ENCODE measurements around the gene MUC2. TPM values are rescaled to one million over a fixed set of nuclear protein-coding genes. Genes with fewer than 3 reads are reported as not detected.

Gene MUC2
- total RNA-seq, 6 experiments from 2014 or later: 0.24 TPM; not detected in 5

DNA sequence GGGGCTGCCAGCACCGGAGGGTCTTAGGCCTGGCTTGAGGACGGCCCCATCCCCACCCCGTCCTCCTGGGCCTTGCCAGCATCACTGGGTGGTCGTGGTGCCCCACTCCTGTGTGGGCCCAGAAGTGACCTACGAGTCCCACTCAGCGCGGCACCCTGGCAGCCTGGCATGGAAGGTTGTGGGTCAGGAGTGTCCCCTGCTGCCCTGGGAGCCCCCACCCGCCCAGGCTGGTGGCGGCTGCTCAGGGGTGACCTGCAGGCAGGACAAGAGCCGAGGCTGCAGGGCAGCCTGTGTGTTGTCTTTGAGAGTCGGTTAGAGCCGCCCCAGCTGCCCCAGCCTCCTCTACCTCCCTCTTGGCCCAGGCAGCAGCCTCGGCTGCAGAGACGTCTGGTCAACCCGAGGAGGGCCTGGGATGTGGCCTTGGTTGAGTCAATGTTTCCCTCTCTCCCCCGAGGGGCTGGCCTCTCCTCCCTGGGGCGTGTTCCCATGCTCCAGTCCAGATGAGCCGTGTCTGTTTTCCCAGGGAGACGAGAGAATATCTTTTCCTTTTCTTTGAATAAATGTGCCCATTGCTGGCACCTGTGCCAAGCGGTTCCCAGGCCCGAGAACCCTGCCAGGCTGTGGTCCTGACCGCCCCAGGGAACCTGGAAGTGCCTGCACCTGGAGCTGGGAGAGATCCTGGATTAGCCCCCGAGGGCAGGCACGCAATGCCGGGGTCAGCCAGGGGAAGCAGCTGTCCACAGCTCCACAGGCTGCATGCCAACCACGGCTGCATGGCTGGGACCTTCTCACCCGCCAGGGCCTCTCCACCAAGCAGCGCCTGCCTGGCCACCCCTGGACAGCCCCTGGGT lies 47.4 kb downstream of the MUC2 start:
- no peaks in the 10 kb centered on the region for H3K36me3 Mint-ChIP-seq (ENCODE audit: low read depth)
- no peaks in the 10 kb centered on the region for H3K4me1 Mint-ChIP-seq (ENCODE audit: low read depth)
- peaks cover 19% of the 10 kb centered on the region for H3K27me3 Mint-ChIP-seq (ENCODE audit: insufficient read depth)
- no peak overlapping the region for H3K27ac Mint-ChIP-seq
- TF ChIP-seq, protein P1, sequence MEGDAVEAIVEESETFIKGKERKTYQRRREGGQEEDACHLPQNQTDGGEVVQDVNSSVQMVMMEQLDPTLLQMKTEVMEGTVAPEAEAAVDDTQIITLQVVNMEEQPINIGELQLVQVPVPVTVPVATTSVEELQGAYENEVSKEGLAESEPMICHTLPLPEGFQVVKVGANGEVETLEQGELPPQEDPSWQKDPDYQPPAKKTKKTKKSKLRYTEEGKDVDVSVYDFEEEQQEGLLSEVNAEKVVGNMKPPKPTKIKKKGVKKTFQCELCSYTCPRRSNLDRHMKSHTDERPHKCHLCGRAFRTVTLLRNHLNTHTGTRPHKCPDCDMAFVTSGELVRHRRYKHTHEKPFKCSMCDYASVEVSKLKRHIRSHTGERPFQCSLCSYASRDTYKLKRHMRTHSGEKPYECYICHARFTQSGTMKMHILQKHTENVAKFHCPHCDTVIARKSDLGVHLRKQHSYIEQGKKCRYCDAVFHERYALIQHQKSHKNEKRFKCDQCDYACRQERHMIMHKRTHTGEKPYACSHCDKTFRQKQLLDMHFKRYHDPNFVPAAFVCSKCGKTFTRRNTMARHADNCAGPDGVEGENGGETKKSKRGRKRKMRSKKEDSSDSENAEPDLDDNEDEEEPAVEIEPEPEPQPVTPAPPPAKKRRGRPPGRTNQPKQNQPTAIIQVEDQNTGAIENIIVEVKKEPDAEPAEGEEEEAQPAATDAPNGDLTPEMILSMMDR (IDR thresholded peaks at IDR 0.05): no peak
- no peak for DNase-seq
- H3K9me3 Mint-ChIP-seq: peaks cover 12% of the 10 kb centered on the region; the same call in 1 of the 2 replicates
- no peak overlapping the region for H3K4me3 Mint-ChIP-seq

DNA sequence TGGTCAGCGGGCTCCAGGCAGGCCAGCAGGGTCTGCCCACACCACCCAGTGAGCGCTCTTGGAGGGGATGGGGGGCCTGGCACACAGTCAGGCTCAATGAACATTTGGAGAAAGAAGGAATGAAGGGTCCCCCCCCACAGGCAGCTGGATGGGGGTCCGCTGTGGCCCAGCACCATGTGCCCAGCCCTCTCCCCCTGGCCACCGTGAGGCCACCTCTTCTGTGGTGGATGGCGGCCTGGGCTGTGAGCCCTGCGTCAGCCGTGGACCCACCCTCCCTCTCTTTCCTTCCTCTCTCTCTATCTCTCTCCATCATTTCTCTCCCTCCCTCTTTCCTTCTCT lies 48.0 kb downstream of the MUC2 start:
- H3K27me3 Mint-ChIP-seq (ENCODE audit: insufficient read depth): peaks cover 16% of the 10 kb centered on the region
- DNase-seq: no peak
- peaks cover 12% of the 10 kb centered on the region; the same call in 1 of the 2 replicates for H3K9me3 Mint-ChIP-seq
- no peak overlapping the region for H3K27ac Mint-ChIP-seq
- H3K4me1 Mint-ChIP-seq (ENCODE audit: low read depth): no peaks in the 10 kb centered on the region
- H3K36me3 Mint-ChIP-seq (ENCODE audit: low read depth): no peaks in the 10 kb centered on the region
- no peak overlapping the region for H3K4me3 Mint-ChIP-seq
- TF ChIP-seq, protein P1 (IDR thresholded peaks at IDR 0.05): no peak

DNA sequence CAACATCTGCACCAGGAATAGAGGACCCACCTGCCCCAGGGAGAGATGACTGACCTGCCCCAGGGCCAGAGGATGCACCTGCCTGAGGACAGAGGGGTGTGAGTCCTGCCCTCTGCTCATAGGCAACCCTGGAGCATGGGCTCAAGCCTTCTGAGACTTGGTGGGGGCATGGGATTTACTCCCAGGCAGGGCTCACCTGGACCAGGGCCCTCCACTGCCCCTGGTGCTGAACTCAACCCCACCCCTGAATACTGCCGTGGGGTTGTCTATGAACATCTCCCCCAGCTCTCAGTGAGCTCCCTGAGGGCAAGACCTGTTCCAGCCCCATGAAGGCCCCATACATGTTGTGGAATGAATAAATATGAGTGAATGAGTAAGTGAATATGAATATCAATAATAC lies 49.3 kb downstream of the MUC2 start:
- Mint-ChIP-seq H3K4me1 (ENCODE audit: low read depth) (no peaks in the 10 kb centered on the region), H3K27me3 (ENCODE audit: insufficient read depth) (peaks cover 14% of the 10 kb centered on the region), H3K9me3 (peaks cover 12% of the 10 kb centered on the region; the same call in 1 of the 2 replicates), H3K36me3 (ENCODE audit: low read depth) (no peaks in the 10 kb centered on the region), H3K27ac (no peak overlapping the region), H3K4me3 (no peak overlapping the region)
- DNase-seq: no peak
- TF ChIP-seq, protein P1 (IDR thresholded peaks at IDR 0.05): no peak

Other genes starting within 250 kb of the MUC2 start
- 1 to 10 TPM in 4 of 6 experiments, under 1 TPM in 2; 0.63 to 2.2 (median 1.2) TPM for gene CRACR2B, start 247.0 kb upstream of the MUC2 start, total RNA-seq (2021; fragmentation: NEBNext Ultra II Directional; extraction: Animal tissue kit (Norgen Biotek cat#: 25700))
- gene CD151, start 241.9 kb upstream of the MUC2 start, total RNA-seq (2021; fragmentation: NEBNext Ultra II Directional; extraction: Animal tissue kit (Norgen Biotek cat#: 25700)): 1,000 to 10,000 TPM in 1 of 6 experiments, 100 to 1,000 TPM in 5; 719 to 1,001 (median 755) TPM
- gene POLR2L, start 232.3 kb upstream of the MUC2 start, total RNA-seq (2021; fragmentation: NEBNext Ultra II Directional; extraction: Animal tissue kit (Norgen Biotek cat#: 25700)): 100 to 1,000 TPM; 439 to 504 (median 478) TPM
- gene TSPAN4, start 232.0 kb upstream of the MUC2 start, total RNA-seq (2021; fragmentation: NEBNext Ultra II Directional; extraction: Animal tissue kit (Norgen Biotek cat#: 25700)): 100 to 1,000 TPM; 193 to 267 (median 212) TPM
- 100 to 1,000 TPM; 116 to 145 (median 133) TPM for gene CHID1, start 164.1 kb upstream of the MUC2 start, total RNA-seq (2021; fragmentation: NEBNext Ultra II Directional; extraction: Animal tissue kit (Norgen Biotek cat#: 25700))
- gene AP2A2, start 149.0 kb upstream of the MUC2 start, total RNA-seq (2021; fragmentation: NEBNext Ultra II Directional; extraction: Animal tissue kit (Norgen Biotek cat#: 25700)): 10 to 100 TPM; 65.4 to 73.4 (median 70.9) TPM
- not detected for gene MUC6, start 38.2 kb upstream of the MUC2 start, total RNA-seq (2021; fragmentation: NEBNext Ultra II Directional; extraction: Animal tissue kit (Norgen Biotek cat#: 25700))
- not detected for gene MUC5AC, start 83.1 kb downstream of the MUC2 start, total RNA-seq (2021; fragmentation: NEBNext Ultra II Directional; extraction: Animal tissue kit (Norgen Biotek cat#: 25700))
- gene MUC5B, start 148.2 kb downstream of the MUC2 start, total RNA-seq (2021; fragmentation: NEBNext Ultra II Directional; extraction: Animal tissue kit (Norgen Biotek cat#: 25700)): not detected
- 10 to 100 TPM; 41.4 to 53.6 (median 49.0) TPM for gene TOLLIP, start 234.8 kb downstream of the MUC2 start, total RNA-seq (2021; fragmentation: NEBNext Ultra II Directional; extraction: Animal tissue kit (Norgen Biotek cat#: 25700))

All from HFFc6 (cell line).